HepG2 (cell line): ENCODE data around the gene PWP1. TPM values are rescaled to one million over a fixed set of nuclear protein-coding genes. Genes with fewer than 3 reads are reported as not detected.

Experiments used
- ATF7 ChIP-seq, 2 experiments: fragments of 450-650 bp in 1 of 2; sonication (generic) in 1 of 2; formaldehyde crosslinking in 1 of 2; IDR thresholded peaks; 2 replicates each; pipeline versions ENCODE4 v1.4.0 to v1.6.1; 2016 to 2020; ENCODE audit warnings: antibody characterized with exemption in 1 of 2, mild to moderate bottlenecking in 1 of 2, missing genetic modification reagents in 1 of 2
- HBP1 ChIP-seq: IDR thresholded peaks from 2 replicates; pipeline ENCODE4 v1.6.1; 2016; ENCODE audit warnings: low read depth, control low read depth
- HOXA5 ChIP-seq: sonication (generic); formaldehyde crosslinking; IDR thresholded peaks from 2 replicates; pipeline ENCODE4 v1.4.0; 2020; ENCODE audit warnings: missing genetic modification reagents
- ISX ChIP-seq: sonication (generic); formaldehyde crosslinking; conservative IDR thresholded peaks from 2 replicates; pipeline ENCODE4 v1.5.0; 2020; ENCODE audit warnings: missing genetic modification reagents
- MED1 ChIP-seq: sonication (generic); formaldehyde crosslinking; IDR thresholded peaks from 2 replicates; pipeline ENCODE4 v1.4.0; 2020; ENCODE audit warnings: missing genetic modification reagents
- MIER2 ChIP-seq: IDR thresholded peaks from 2 replicates; pipeline ENCODE4 v1.6.1; 2016; ENCODE audit warnings: missing biosample characterization, missing genetic modification reagents
- MYNN ChIP-seq: sonication (generic); formaldehyde crosslinking; IDR thresholded peaks from 2 replicates; pipeline ENCODE4 v1.4.0; 2020; ENCODE audit warnings: mild to moderate bottlenecking, low read depth, missing genetic modification reagents
- PHF20 ChIP-seq: sonication (generic); formaldehyde crosslinking; IDR thresholded peaks from 2 replicates; pipeline ENCODE4 v1.5.0; 2020; ENCODE audit warnings: mild to moderate bottlenecking, missing genetic modification reagents
- SETDB1 ChIP-seq: sonication (generic); formaldehyde crosslinking; IDR thresholded peaks from 2 replicates; pipeline ENCODE4 v1.5.1; 2020; ENCODE audit warnings: missing genetic modification reagents, mild to moderate bottlenecking, borderline replicate concordance
- TRAFD1 ChIP-seq: sonication (generic); formaldehyde crosslinking; IDR thresholded peaks from 2 replicates; pipeline ENCODE4 v1.5.1; 2020; ENCODE audit warnings: missing genetic modification reagents, mild to moderate bottlenecking, borderline replicate concordance
- ZBTB40 ChIP-seq, 2 experiments: fragments of 450-650 bp in 1 of 2; sonication (generic) in 1 of 2; formaldehyde crosslinking in 1 of 2; IDR thresholded peaks; 2 replicates each; pipeline versions ENCODE4 v1.6.1 to v1.8.0; 2016 to 2022; ENCODE audit warnings: antibody characterized with exemption in 1 of 2, mild to moderate bottlenecking in 1 of 2, missing genetic modification reagents in 1 of 2
- ZKSCAN5 ChIP-seq: sonication (generic); formaldehyde crosslinking; IDR thresholded peaks from 2 replicates; pipeline ENCODE4 v1.5.1; 2020; ENCODE audit warnings: mild to moderate bottlenecking, missing genetic modification reagents
- ZNF567 ChIP-seq: sonication (generic); formaldehyde crosslinking; IDR thresholded peaks from 2 replicates; pipeline ENCODE4 v1.8.1; 2023; ENCODE audit warnings: mild to moderate bottlenecking, missing genetic modification reagents, borderline replicate concordance
- ZNF580 ChIP-seq: IDR thresholded peaks from 2 replicates; pipeline ENCODE4 v1.6.1; 2016; ENCODE audit warnings: low read depth, borderline replicate concordance
- ZNF883 ChIP-seq: sonication (generic); formaldehyde crosslinking; IDR thresholded peaks from 2 replicates; pipeline ENCODE4 v1.5.1; 2020; ENCODE audit warnings: mild to moderate bottlenecking, missing genetic modification reagents; ENCODE audit errors: not compliant biosample characterization
- ZZZ3 ChIP-seq: sonication (generic); formaldehyde crosslinking; IDR thresholded peaks from 2 replicates; pipeline ENCODE4 v1.4.0; 2020; ENCODE audit warnings: missing genetic modification reagents, mild to moderate bottlenecking, borderline replicate concordance
- polyA plus RNA-seq, 8 experiments: library from polyadenylated mRNA; depleted of rRNA in 3 of 8; stranded (reverse) in 7 of 8; unstranded in 1 of 8; fragments of >200 nt; fragmentation: Illumina TruSeq in 4 of 8; extraction: Trizol in 4 of 8; gene quantifications; 2 replicates each; pipeline versions ENCODE4 v1.2.1 to v1.2.3, GENCODE V29; 2011 to 2016; ENCODE audit warnings: low read depth in 4 of 8, missing spikeins in 1 of 8, mixed read lengths in 1 of 8; ENCODE audit not compliant: insufficient read depth in 1 of 8
- total RNA-seq, 5 experiments: library from RNA; depleted of rRNA; stranded (reverse); fragments of >200 nt; fragmentation: Illumina TruSeq; extraction: Trizol; gene quantifications; 2 replicates each; pipeline ENCODE4 v1.2.3, GENCODE V29; 2016; ENCODE audit warnings: low read depth in 1 of 5

Gene PWP1
- total and polyA plus RNA-seq, 2 of the 13 experiments (the other 11 are each of a cell fraction or from before 2014, with no cell fraction given), result 65.9 to 70.2 TPM

- TF ChIP-seq ISX (CRISPR knock-in tag) (no peak), MYNN (no peak), HBP1 (CRISPR knock-in tag) (no peak), ZKSCAN5 (no peak), ZZZ3 (CRISPR knock-in tag) (no peak; the same call in 1 of the 2 replicates), ZBTB40 (IDR thresholded peaks at IDR 0.05) (no peak), ZBTB40 (CRISPR knock-in tag; IDR thresholded peaks at IDR 0.05) (no peak), HOXA5 (CRISPR knock-in tag) (no peak), PHF20 (peak; percentile 48), TRAFD1 (no peak), MIER2 (no peak), ATF7 (IDR thresholded peaks at IDR 0.05) (no peak), ATF7 (CRISPR knock-in tag; IDR thresholded peaks at IDR 0.05) (no peak), ZNF567 (CRISPR knock-in tag) (no peak), ZNF883 (CRISPR knock-in tag) (peak; percentile 80), SETDB1 (CRISPR knock-in tag) (no peak), ZNF580 (CRISPR knock-in tag) (no peak), MED1 (CRISPR knock-in tag) (0 out of 2 replicates have a peak, but pooled peaks have one; percentile 33)
Measured at GRCh38 chr12:107760809-107761501, 75.4 kb downstream of the PWP1 start, which contains the start of gene PRDM4 (continued).
